Measurements from ENCODE around the gene DRD2.

- TF ChIP-seq POLR2A (IDR thresholded peaks at IDR 0.05; ENCODE audit: low read depth, low read length) (no peak), POLR2AphosphoS5 (IDR thresholded peaks at IDR 0.05; ENCODE audit: low read depth, low read length) (no peak)
Observed at GRCh38 chr11:113476553-113476952, 1.4 kb upstream of the DRD2 start.

Measured in GM12892 (cell line).